Measurements from ENCODE around the gene IREB2.

IREB2 gene

DNA sequence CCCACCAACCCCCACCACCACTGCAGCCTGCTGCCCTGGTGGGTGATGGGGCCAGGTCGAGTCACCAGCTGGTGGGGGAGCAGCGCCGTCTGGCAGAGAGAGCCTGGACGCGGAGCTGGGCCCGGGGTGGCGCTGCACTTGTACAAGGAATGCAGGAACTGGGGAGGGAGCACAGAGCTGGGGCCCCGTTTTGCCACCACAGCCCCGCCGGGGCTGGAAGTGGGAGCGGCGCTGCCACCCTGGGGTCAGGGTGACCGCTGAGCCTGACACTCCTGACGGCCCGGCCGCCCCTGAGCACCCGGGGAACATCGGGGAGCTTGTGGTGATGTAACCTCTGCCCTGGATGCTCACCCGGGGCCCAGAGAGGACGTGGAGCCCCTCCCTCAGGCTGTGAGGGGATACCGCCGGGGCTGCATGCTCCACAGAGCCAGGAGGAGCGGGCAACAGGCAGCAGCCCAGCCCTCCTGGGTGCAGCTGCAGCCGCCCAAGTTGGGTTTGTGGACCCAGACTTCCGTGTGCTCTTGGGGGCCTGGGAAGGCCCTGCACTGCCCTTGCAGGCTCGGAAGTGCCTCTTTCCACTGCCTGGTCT lies 32.6 kb upstream of the IREB2 start:
- no peak for DNase-seq (ENCODE audit: low read depth)
- TF ChIP-seq, protein P1, sequence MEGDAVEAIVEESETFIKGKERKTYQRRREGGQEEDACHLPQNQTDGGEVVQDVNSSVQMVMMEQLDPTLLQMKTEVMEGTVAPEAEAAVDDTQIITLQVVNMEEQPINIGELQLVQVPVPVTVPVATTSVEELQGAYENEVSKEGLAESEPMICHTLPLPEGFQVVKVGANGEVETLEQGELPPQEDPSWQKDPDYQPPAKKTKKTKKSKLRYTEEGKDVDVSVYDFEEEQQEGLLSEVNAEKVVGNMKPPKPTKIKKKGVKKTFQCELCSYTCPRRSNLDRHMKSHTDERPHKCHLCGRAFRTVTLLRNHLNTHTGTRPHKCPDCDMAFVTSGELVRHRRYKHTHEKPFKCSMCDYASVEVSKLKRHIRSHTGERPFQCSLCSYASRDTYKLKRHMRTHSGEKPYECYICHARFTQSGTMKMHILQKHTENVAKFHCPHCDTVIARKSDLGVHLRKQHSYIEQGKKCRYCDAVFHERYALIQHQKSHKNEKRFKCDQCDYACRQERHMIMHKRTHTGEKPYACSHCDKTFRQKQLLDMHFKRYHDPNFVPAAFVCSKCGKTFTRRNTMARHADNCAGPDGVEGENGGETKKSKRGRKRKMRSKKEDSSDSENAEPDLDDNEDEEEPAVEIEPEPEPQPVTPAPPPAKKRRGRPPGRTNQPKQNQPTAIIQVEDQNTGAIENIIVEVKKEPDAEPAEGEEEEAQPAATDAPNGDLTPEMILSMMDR (IDR thresholded peaks at IDR 0.05; ENCODE audit: control insufficient read depth, insufficient read depth, low read depth, low read length, missing control alignments): no peak
- H3K4me3 ChIP-seq (ENCODE audit: control insufficient read depth, low read depth, low read length): no peak overlapping the region

GRCh38 chr15:78406016-78406585 lies 31.9 kb upstream of the IREB2 start:
- TF ChIP-seq, protein P1 (IDR thresholded peaks at IDR 0.05; ENCODE audit: control insufficient read depth, insufficient read depth, low read depth, low read length, missing control alignments): no peak
- no peak for DNase-seq (ENCODE audit: low read depth)
- no peak overlapping the region for H3K4me3 ChIP-seq (ENCODE audit: control insufficient read depth, low read depth, low read length)

GRCh38 chr15:78407608-78408354 lies 30.2 kb upstream of the IREB2 start:
- no peak for DNase-seq (ENCODE audit: low read depth)
- no peak overlapping the region for H3K4me3 ChIP-seq (ENCODE audit: control insufficient read depth, low read depth, low read length)
- TF ChIP-seq, protein P1 (IDR thresholded peaks at IDR 0.05; ENCODE audit: control insufficient read depth, insufficient read depth, low read depth, low read length, missing control alignments): no peak

- DNase-seq (ENCODE audit: low read depth): no peak
- TF ChIP-seq, protein P1 (IDR thresholded peaks at IDR 0.05; ENCODE audit: control insufficient read depth, insufficient read depth, low read depth, low read length, missing control alignments): no peak
- no peak overlapping the region for H3K4me3 ChIP-seq (ENCODE audit: control insufficient read depth, low read depth, low read length)
These were observed 29.7 kb upstream of the IREB2 start for GRCh38 chr15:78408355-78408640.

GRCh38 chr15:78408961-78409360 lies 29.1 kb upstream of the IREB2 start:
- no peak overlapping the region for H3K4me3 ChIP-seq (ENCODE audit: control insufficient read depth, low read depth, low read length)
- TF ChIP-seq, protein P1 (IDR thresholded peaks at IDR 0.05; ENCODE audit: control insufficient read depth, insufficient read depth, low read depth, low read length, missing control alignments): no peak
- no peak for DNase-seq (ENCODE audit: low read depth)

GRCh38 chr15:78411061-78411460 lies 27.0 kb upstream of the IREB2 start:
- no peak overlapping the region for H3K4me3 ChIP-seq (ENCODE audit: control insufficient read depth, low read depth, low read length)
- TF ChIP-seq, protein P1 (IDR thresholded peaks at IDR 0.05; ENCODE audit: control insufficient read depth, insufficient read depth, low read depth, low read length, missing control alignments): no peak
- DNase-seq (ENCODE audit: low read depth): no peak

Measured in AG09309 (cell line).